Neural crest cell (in vitro differentiated cells): ENCODE data around the gene OXSR1. TPM values are rescaled to one million over a fixed set of nuclear protein-coding genes. Genes with fewer than 3 reads are reported as not detected.
A peak's percentile ranks its signal among the peaks of the same experiment; 100 is the strongest.

Experiments used
- DNase-seq: peaks from one replicate; pipeline ENCODE4 v3.0.0; 2021; ENCODE audit warnings: low read depth, mixed read lengths, low spot score
- H3K27ac Mint-ChIP-seq: one replicate; pipeline ENCODE4 v1.8.0; 2021; ENCODE audit warnings: mild to moderate bottlenecking, mixed read lengths; ENCODE audit not compliant: unreplicated experiment
- H3K27me3 Mint-ChIP-seq: 2 replicates; pipeline ENCODE4 v1.8.0; 2021; ENCODE audit warnings: low read depth, mild to moderate bottlenecking, mixed read lengths
- H3K36me3 Mint-ChIP-seq: 2 replicates; pipeline ENCODE4 v1.8.0; 2021; ENCODE audit warnings: low read depth, mild to moderate bottlenecking, mixed read lengths
- H3K4me1 Mint-ChIP-seq: 2 replicates; pipeline ENCODE4 v1.8.0; 2021; ENCODE audit warnings: mixed read lengths
- H3K4me3 Mint-ChIP-seq: one replicate; pipeline ENCODE4 v1.8.0; 2021; ENCODE audit warnings: mild to moderate bottlenecking, mixed read lengths
- H3K9me3 Mint-ChIP-seq: 2 replicates; pipeline ENCODE4 v1.8.0; 2021; ENCODE audit warnings: mixed read lengths
- CTCF ChIP-seq: fragments of 200-600 bp; sonication (generic); conservative IDR thresholded peaks from 2 replicates; pipeline ENCODE4 v1.5.0; 2021; ENCODE audit warnings: antibody characterized with exemption, mild to moderate bottlenecking
- total RNA-seq: library from RNA; stranded (reverse); gene quantifications from 2 replicates; pipeline ENCODE4 v1.2.1, GENCODE V29; 2021

OXSR1 gene
- total RNA-seq, 1 donor from 2014 or later, result 48.4 TPM

DNA sequence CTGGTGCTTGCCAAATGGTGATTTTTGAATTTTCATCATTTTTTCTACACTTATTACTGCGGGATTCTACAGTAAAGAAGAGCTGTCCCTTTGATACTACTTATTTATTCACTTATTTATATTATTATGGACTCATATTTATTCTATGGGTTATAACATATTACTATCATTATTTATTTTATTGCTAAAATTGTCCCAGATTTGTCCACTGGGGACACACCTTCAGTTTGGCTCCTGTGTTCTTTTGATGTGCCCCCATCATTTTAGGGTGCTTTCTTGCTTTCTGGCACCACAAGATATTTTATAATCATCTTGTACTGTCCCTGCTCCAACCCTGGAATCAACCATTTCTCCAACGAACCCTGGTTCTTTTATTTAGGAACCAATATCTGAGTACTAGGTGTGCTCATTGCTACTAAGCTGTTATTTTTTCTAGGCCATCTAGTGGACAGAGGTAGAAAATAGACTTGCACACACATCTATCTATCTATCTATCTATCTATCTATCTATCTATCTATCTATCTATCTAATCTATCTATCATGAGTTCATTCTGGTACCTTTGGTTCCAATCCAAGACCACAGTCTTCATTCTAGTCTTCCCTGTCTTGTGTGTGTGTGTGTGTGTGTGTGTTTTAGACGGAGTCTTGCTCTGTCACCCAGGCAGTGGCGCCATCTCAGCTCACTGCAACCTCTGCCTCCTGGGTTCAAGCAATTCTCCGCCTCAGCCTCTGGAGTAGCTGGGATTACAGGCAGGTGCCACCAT, 132.8 kb downstream of the OXSR1 start:
- TF ChIP-seq CTCF, result peak; percentile 58
- H3K27ac Mint-ChIP-seq, result no peak overlapping the region
- no peaks in the 10 kb centered on the region for H3K36me3 Mint-ChIP-seq
- no peak for DNase-seq
- peaks cover 18% of the 10 kb centered on the region for H3K27me3 Mint-ChIP-seq
- no peaks in the 10 kb centered on the region for H3K9me3 Mint-ChIP-seq
- H3K4me1 Mint-ChIP-seq, result no peaks in the 10 kb centered on the region
- no peak overlapping the region for H3K4me3 Mint-ChIP-seq

Other genes with a start within 250 kb of the OXSR1 start
- gene VILL, start 174.8 kb upstream of the OXSR1 start, total RNA-seq, result 4.9 and 6.2 TPM in 2 replicates
- 36.9 and 37.2 TPM in 2 replicates for gene PLCD1, start 135.9 kb upstream of the OXSR1 start, total RNA-seq
- gene DLEC1, start 126.3 kb upstream of the OXSR1 start, total RNA-seq, result 1.1 and 1.3 TPM in 2 replicates
- gene ACAA1, start 28.4 kb upstream of the OXSR1 start, total RNA-seq, result 48.9 and 50.2 TPM in 2 replicates
- 39.5 and 39.8 TPM in 2 replicates for gene MYD88, start 26.9 kb upstream of the OXSR1 start, total RNA-seq
- 0.19 and 0.41 TPM in 2 replicates for gene SLC22A13, start 100.3 kb downstream of the OXSR1 start, total RNA-seq
- not detected in 2 replicates for gene SLC22A14, start 116.8 kb downstream of the OXSR1 start, total RNA-seq
- 10.1 and 12.0 TPM in 2 replicates for gene XYLB, start 181.2 kb downstream of the OXSR1 start, total RNA-seq